Measurements from ENCODE around the gene PCLO.

Gene PCLO

DNA sequence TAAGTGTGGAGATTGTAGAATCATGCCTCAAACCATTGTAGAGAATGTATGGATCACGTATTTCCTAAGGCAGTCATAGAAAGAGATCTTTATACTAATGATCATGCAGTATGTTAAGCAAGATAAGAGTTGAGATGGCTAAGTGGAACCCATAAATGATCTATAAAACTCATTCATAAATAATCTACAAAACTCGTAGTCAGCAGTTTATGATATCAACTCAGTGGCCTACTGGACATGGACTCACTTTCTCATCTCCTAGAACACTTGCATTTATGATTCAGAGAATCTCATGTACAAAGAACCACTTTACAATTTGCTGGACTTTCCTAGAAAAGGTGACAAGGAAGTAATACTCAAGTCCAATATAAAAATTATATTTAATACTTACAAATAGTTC, 339.6 kb downstream of the PCLO start:
- no peak for DNase-seq (ENCODE audit: low spot score)

GRCh38 chr7:82821037-82821436, 341.6 kb downstream of the PCLO start:
- DNase-seq (ENCODE audit: low spot score): no peak

DNA sequence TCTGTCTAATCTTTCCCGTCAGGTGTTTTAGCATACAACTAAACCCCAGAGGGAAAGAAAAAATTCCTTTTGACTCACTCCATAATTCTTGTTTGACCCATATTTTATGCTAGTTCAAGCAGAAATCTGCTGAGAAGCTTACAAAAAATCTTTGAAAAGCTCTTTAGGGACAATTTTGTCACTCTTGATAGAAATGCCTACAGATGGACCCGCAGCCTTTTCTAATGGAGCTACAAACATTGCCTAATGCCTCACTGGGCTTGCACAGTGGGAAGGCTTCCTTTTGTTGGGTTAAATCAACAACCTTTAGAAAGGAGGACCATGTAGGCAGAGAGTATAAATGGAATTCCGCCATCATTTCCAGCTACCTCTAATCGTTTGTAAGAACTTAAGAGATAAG, 344.5 kb downstream of the PCLO start:
- DNase-seq (ENCODE audit: low spot score): peak; percentile 46

DNA sequence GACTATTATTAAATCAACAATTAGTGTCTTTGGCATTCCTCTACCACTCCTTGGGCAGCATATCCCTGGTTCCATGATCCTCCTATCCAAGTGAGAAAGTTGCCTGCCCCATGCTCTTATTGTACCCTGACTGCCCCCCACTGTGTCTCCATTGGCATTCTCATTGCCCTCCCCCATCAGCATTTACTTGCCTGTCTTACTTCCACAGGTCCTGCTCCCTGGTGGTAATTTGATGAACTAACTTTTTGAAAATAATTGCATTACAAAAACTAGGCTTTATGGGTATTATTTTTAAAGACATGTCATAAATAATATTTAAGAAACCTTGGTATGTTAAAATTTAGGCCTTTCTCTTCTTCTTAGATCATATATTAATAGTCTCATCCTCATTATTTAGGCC, 346.4 kb downstream of the PCLO start:
- no peak for DNase-seq (ENCODE audit: low spot score)

GRCh38 chr7:82810558-82811259, 352.0 kb downstream of the PCLO start:
- DNase-seq (ENCODE audit: low spot score): peak; percentile 78

GRCh38 chr7:82808633-82809032, 354.1 kb downstream of the PCLO start:
- DNase-seq (ENCODE audit: low spot score): no peak

DNA sequence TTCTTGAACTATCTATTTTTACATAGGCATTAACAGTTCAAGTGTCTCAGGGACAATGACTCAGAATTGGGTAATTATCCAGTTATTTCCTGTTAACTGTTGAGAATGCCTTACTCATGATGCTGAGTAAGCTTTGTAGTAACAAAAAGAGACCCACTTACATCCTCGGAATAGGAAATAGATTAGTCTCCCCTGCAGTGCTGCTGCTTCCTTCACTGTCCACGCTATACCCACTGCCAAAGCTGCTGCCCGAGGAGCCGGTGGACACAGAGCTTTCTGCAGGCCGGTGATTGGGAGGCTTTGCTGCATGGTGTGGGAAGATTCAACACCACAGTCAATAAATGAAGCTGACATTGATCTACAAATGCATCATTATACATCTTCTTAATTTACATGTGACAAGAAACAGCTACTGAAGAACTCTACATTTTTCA, 357.1 kb downstream of the PCLO start:
- DNase-seq (ENCODE audit: low spot score): peak; percentile 61

GRCh38 chr7:82803411-82803810, 359.3 kb downstream of the PCLO start:
- DNase-seq (ENCODE audit: low spot score): no peak

DNA sequence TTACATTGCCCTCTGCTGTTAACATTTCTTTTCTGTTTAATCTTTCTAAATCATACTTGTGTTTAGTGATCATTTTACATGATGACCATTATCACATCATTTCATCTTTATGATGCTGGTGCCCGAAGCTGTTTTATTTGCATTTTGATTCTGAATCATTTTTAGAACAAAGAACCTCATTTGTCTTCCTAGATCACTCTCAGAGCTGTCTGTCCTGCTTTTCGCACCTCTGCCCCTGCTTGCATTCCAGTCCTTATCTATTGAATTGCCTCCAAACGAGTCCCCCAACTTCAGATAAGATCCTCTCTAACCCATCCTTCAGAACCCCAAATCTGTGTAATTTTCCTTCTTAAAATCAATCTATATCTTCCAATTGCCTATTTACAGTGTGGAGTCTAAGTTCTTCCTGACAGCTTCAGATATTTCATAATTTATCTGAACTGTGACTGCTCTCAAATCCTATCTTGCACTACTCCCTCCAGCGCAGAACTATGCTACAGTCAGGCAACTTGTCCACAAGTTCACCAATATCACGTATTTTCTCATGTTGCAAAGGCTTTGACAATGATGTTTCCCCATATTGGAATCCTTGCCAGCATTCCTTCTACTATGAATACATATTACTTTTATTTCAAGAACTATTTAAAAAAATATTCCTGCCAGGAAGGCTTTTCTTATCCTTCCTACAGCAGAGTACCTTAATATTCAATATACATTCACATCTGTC, 372.6 kb downstream of the PCLO start:
- DNase-seq (ENCODE audit: low spot score): no peak

DNA sequence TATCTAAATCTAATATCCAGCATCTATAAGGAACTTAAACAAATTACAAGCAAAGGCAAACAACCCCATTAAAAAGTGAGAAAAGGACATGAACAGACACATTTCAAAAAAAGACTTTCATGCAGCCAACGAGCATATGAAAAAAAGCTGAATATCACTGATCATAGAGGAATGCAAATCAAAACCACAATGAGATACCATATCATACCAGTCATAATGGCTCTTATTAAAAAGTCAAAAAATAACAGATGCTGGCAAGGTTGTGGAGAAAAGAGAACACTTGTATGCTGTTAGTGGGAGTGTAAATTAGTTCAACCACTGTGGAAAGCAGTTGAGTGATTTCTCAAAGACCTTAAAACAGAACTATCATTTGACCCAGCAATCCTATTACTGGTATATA, 384.7 kb downstream of the PCLO start:
- DNase-seq (ENCODE audit: low spot score): no peak

- no peak for DNase-seq (ENCODE audit: low spot score)
Observed at GRCh38 chr7:82762880-82763279, 399.8 kb downstream of the PCLO start.

DNA sequence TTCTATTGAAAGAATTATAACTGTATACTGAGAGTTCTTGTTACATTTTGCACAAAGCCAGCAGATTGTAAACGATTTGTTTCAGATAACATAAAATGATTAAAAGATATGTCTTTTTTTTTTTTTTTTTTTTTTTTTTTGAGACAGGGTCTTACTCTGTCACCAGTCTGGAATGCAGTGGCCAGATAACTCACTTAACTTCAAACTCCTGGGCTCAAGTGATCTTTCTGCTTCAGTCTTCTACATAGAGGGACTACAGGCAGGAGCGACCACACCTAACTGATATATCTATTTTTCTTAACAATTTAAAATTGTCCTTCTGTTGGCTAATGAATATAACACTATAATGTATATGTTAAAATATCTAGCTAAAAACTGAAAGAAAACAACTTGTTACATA, 401.9 kb downstream of the PCLO start:
- no peak for DNase-seq (ENCODE audit: low spot score)

DNA sequence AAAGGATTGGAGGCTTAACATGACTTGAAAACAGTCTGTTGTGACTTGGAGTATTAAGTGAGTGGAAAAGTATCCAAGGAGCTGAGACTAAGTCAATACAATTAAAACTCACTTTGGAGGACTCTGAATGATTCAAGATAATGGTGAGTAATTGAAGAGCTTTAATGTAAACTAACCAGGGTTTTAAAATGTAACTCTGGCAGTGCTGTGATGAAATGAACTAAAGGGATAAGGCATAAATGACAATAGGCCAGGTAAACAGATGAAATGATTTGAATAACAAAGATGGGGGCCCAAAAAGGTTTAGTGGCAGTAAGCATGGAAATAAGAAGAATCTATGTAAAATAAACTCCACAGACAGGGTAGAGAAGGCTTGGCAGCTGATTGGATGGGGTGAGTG, 402.6 kb downstream of the PCLO start:
- DNase-seq (ENCODE audit: low spot score): no peak

DNA sequence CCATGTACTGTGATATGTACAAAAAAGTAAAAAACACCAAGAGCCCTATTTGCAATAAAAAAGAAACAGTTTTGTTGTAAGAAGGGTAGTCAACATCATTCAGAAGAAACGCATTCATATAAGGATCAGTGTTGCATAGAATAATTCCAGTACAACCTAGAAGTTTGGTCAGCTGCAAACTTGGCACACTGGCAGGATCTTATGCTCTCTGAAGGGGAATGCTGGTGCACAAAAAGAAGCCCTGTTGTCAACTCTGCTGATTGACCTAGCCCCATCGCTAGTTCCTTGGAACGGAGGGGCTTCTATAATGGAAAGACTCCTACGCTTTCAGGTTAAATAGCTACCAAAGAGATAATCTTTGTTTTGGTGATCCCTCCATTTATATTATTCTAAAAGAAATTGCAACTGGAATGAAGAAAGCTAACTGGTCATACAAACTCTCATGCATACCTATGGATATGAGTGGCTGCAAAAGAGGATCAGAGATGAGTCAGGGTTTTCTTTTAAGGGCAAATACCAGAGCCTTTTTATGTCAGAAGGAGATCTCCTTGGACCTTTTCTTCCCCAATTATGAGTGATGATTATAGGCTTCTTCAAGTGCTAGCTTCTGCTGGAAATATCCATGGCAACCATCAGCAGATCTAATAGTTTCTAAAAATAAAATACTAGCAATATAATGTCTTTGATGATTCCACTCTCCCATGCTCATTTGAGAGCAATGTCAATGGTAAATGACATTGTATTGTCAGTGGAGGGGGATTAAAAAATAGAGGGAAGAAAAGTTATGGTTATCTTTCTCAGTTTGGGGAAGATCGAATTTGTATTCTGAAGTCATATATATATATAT, 406.8 kb downstream of the PCLO start:
- DNase-seq (ENCODE audit: low spot score): no peak

GRCh38 chr7:82750007-82750406, 412.7 kb downstream of the PCLO start:
- no peak for DNase-seq (ENCODE audit: low spot score)

DNA sequence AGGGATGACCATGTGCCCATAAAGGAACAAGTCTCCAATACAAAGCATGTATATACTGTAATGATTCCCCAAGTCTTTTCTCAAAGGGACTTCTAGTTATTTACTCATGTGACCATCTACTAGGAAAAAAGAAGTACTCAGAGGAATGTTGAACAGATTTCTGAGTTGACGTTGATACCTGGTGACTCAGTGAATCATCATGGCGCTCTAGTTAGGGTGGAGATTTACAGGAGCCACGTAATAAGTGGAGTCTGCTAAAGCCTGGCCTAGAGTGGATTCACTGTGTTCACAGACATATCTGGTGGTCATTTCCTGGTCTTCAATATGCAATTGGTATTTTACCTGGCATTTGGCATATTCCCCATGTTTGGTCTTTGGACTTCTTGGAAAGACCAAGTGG, 416.9 kb downstream of the PCLO start:
- DNase-seq (ENCODE audit: low spot score): peak; percentile 45

- peak; percentile 60 for DNase-seq (ENCODE audit: low spot score)
Observed at GRCh38 chr7:82745117-82745516, 417.6 kb downstream of the PCLO start.

DNA sequence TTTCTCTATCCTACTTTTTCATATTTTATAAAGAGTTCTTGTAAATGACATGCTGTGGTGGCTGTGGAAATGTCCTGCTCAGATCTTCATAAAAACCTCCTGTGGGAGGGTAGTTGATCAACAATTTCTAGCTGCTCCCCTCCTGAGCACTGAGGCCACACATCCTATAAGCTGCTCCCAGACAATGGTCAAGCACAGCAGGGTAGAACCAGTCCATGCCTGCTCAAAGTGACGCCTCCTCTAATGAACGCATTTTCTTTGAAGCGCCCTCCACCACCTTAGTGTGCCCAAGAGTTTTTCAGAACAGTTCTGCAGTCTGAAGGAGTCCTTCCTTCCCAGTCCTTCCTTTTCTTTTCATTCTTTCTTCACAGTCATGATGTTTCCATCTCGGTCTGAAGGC, 420.5 kb downstream of the PCLO start:
- DNase-seq (ENCODE audit: low spot score): no peak

GRCh38 chr7:82741493-82741892, 421.2 kb downstream of the PCLO start:
- DNase-seq (ENCODE audit: low spot score): no peak

GRCh38 chr7:82740246-82740848, 422.3 kb downstream of the PCLO start:
- peak; percentile 70 for DNase-seq (ENCODE audit: low spot score)

DNA sequence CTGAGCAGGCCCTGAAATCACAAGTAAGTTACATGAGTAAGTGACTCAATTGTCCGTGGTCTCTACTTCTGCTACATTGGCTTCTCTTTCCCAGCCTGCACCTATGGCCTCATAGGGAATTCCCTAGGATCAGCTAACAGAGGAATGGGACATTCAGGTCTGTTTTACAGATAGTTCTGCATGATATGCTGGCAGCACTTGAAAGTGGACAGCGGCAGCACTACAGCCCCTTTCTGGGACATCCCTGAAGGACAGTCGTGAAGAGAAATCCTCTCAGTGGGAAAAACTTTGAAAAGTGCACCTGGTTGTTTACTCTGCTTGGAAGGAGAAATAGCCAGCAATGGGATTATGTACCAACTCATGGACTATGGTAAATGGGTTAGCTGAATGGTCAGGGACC, 426.1 kb downstream of the PCLO start:
- no peak for DNase-seq (ENCODE audit: low spot score)

- DNase-seq (ENCODE audit: low spot score): no peak
Observed at GRCh38 chr7:82732677-82733076, 430.0 kb downstream of the PCLO start.

Measured in cerebellar cortex (tissue), 1 donor.